NCI-H1417 (cell line): ENCODE results near the gene ARHGEF4.

Experiments
- DNase-seq, 3 experiments: peaks; one replicate each; lab custom pipeline; 2025; lab: John Stamatoyannopoulos, UW

Gene ARHGEF4

DNA sequence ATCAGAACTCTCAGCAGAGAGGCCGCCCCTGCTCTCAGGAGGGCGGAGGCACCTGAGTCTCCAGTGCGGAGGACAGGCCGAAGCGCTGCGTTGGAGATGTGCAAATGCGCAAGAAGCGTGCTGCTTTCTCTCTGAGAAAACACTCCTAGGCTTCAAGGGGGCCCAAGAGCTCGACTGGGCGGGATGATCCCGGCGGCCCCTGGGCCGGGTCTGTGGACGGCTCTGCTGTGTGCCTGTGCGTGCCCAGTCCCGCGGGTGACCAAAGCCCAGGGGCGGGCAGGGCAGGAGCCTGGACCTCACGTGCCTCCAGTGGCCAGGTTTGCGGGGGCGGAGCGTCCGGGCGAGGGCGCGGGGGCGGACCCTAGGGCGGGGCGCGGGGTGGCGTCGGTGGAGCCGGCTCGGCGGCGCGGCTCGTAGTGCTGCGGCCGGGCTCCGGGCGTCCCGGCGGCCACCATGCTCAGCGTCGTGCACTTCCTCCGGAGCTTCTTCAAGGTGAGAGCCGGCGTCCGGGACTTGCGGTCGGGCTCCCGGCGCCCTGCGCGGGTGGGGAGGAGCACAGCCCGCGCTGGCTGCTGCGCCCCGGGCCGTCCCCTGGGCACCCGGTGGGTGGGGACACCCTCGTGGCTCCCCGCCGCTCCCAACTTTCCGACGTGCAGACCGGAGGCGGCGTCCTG lies at the start of gene ARHGEF4:
TSS of gene ARHGEF4 (plus strand) at position 414 of the 674 bp plus-strand sequence. CDS start at position 454, 40 bp downstream.
- DNase-seq, result peak; percentile 31 to 48 (median 47)

DNA sequence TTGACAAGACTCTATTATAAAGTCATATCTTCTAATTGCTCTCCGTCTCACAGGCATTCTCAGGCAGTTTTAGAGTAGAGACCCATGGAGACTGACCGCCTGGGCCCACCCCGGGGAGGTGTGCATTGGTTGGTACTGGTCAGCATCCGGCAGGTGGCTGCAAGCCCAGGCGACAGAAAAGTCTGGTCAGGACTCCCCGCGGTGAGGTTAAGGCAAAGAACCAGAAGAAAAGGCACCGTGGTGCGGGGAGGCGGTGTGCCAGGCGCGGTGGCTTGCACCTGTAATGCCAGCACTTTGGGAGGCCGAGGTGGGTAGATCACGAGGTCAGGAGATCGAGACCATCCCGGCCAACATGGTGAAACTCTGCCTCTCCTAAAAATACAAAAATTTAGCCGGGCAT lies 48.9 kb upstream of the ARHGEF4 start:
- DNase-seq, result no peak

DNA sequence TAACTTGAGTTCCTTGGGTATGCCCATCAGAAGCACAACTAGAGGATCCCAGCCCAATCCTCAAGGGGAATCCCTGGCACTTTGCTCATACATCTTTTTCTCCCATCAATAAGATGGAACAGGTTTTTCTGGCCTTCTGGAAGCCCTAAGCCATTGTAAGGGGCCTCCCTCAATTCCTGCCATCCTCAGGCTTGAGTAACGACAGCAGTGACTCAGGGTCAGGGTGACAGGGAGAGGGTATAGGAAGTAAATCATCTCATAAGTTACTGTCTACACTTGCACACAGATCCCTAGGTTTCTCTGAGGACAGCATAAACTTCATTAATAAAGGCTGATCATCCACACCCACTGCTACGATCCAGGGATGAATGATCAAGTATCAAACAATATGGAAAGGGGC lies 46.4 kb upstream of the ARHGEF4 start:
- DNase-seq, result no peak

- peak in 2 of 3 experiments; percentile 6 to 16 for DNase-seq
Measured at GRCh38 chr2:130790804-130791616, 45.7 kb upstream of the ARHGEF4 start.

GRCh38 chr2:130791617-130791939 lies 45.1 kb upstream of the ARHGEF4 start:
- DNase-seq, result no peak

- DNase-seq, result no peak
Measured at GRCh38 chr2:130795431-130795830, 41.3 kb upstream of the ARHGEF4 start.

DNA sequence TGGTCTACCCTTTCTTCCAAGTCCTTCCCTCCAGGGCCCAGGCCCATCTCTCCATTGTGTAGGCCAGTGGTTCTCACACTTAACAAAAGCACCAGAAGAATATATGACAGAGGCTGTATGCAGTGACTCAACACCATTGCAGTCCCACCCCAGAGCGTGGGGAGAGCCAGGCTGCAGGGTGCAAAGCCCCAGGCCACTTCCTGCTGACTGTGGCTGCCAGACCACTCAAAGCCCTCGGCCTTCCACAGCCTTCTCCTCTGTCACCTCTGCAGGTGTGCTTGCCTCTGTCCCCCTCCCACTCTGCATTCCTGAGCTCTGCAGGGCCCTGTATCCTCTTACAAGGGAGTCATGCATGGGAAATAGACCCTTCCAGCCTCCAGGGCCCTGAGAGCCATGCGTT lies 40.4 kb upstream of the ARHGEF4 start:
- DNase-seq, result no peak

- DNase-seq, result peak; percentile 81 to 93 (median 91)
Measured at GRCh38 chr2:130797493-130798435, 39.0 kb upstream of the ARHGEF4 start.

- DNase-seq, result peak; percentile 76 to 90 (median 84)
Measured at GRCh38 chr2:130798472-130799218, 38.1 kb upstream of the ARHGEF4 start.

DNA sequence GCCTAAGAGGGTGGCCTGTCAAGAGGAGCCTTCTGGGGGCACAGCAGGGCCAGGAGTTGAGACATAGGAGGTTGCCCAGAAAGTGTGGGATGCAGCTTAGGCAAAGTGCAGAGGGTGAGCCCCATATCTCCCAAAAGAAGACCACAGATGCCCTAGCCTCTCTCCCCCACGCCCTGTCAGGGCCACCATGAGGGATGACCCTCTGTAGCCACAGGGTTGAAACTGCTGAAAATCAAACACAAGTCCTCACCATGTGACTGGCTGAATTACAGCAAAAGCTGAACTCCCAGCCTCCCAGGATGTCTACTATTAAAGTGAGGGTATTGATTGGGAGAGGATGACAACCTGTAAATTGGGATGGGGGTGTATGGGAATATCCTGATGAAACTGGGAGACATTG lies 37.4 kb upstream of the ARHGEF4 start:
- no peak for DNase-seq

GRCh38 chr2:130805613-130806012 lies 31.1 kb upstream of the ARHGEF4 start:
- no peak for DNase-seq

GRCh38 chr2:130806370-130806769 lies 30.3 kb upstream of the ARHGEF4 start:
- DNase-seq, result peak in 2 of 3 experiments; percentile 9 to 52

GRCh38 chr2:130807659-130808385 lies 28.9 kb upstream of the ARHGEF4 start:
- DNase-seq, result peak in 1 of 3 experiments; percentile 76

DNA sequence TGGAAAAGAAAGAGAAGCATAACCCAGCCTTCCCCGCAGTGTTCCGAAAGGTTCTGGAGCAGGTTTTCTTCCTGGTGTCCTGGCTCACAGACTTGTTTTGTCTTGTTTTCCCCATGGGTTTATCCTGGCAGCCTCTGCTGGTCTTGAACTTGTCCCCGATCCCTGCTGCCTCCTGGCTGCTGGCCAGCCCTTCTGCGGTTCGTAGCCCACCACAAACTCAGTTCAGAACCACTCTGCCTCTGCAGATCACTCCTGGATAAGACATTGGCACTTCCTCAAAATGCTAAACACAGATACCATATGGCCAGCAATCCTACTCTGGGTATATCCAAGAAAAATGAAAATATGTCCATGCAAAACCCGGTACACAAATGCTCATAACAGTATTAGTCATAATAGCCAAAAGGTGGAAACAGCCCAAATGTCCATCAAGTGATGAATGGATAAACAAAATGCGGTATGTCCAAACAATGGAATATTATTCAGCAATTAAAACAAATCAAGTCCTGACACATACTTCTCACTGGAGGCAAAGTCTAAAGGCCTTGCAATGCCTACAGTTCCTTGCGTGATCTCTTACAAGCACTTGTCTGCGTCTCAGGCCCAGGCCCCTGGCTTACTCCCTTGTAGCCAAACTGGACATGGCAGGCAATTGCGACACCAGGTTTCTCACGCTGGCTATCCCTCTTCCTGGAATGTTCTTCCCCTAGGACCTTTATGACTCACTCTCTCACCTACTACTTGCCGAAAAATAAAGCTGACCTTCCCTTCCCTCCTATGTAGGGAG lies 28.0 kb upstream of the ARHGEF4 start:
- DNase-seq, result no peak

DNA sequence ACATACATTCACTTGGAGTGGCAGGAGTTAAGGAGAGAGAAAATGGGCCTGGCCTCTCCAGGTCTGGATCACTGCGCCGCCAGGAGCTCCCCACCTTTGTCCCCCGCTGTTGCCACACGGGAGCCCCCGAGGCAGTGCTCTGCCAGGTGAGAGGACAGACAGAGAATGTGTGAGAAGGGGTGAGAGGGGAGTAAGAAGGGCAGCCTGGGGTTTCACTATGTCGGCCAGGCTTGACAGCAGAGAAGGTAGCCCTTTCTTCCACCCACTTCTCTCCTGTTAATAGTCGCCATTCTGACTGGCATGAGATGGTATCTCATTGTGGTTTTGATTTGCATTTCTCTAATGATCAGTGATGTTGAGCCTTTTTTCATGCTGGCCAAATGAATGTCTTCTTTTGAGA lies 26.2 kb upstream of the ARHGEF4 start:
- DNase-seq, result no peak

- DNase-seq, result no peak
Measured at GRCh38 chr2:130813722-130814121, 23.0 kb upstream of the ARHGEF4 start.

DNA sequence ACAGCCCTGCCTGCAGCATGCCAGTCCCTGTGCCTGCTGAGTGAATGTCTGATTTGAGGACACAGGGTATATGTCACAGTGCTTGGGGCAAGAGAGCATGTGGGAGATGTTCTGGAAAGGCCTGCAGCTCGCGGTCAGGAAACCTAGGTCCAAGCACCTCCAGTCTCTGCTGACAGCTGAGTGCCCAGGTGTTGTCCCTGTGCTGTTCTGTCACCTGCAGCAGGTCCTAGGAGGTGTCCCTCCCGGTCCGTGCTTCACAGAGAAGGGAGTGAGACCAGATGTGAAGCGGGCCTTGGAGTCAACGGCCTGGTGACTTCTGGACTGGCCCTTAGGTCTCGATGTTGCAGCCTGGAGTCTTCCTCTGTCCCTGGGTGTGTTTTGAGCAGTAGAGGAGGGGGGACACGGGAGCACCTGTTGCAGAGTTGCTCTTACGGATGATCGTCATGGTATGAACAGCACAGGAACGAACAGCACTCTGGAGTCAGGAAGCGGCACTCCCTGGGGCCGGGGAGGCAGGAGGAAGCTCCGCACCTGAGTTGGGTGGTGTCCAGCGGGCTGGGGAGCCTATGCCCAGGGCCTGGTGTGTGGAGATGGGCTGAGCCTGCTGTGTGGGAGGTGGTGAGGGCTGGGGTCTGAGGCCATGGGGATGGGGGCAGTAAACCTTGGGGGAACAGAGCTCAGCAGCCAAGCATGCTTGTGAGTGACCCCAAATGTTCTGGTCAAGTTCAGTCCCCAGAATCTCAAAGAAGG lies 21.6 kb upstream of the ARHGEF4 start:
- DNase-seq, result no peak

- no peak for DNase-seq
Measured at GRCh38 chr2:130818809-130819208, 17.9 kb upstream of the ARHGEF4 start.

DNA sequence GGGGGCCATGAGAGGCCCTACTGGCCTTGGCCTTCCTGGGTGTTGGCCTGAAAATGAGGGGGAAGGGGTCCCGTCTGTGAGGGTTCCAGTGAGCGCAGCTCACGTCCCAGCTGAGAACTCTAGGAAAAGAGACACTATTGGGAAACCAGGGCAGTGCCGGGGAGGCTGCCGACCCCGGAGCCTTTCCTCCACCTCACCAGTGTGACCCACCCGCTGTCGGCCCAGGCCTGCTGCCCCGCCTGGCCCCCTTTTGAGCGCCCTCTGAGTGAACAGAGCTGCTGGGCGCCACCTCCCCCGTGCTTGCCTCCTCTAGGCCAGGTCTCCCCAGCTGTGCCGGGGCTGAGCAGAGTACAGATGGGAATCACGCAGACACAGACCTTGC lies 17.5 kb upstream of the ARHGEF4 start:
- no peak for DNase-seq
